HCT116 (cell line): ENCODE results near the gene PDE10A. TPM values are rescaled to one million over a fixed set of nuclear protein-coding genes. Genes with fewer than 3 reads are reported as not detected.

Source experiments
- ATAC-seq: fragments of 200-7000 bp; cut with Tn5 transposase; 2 replicates; pipeline ENCODE4 v1.9.1; 2020; ENCODE audit warnings: mild to moderate bottlenecking, moderate library complexity
- BruUV-seq: library from RNA; stranded (reverse); fragments of 400-500 nt; replicated peaks from 2 replicates; lab custom pipeline; 2021; lab: Mats Ljungman, UMichigan
- CTCF ChIA-PET: fragments of 300-600 bp; sonication (Branson Sonifier 250); formaldehyde crosslinking; loops from one replicate; lab custom pipeline; 2021; ENCODE audit warnings: antibody characterized with exemption; lab: Charles Lee
- POLR2A ChIA-PET: fragments of 300-600, 350-600 bp; sonication (Branson Sonifier 250); formaldehyde crosslinking; loops from one replicate; lab custom pipeline; 2021; ENCODE audit warnings: antibody characterized with exemption; lab: Charles Lee
- RAD21 ChIA-PET, 2 experiments: fragments of 300-600 bp; sonication (Branson Sonifier 250); formaldehyde crosslinking; loops; one replicate each; lab custom pipeline; 2023; ENCODE audit warnings: low total read pairs in 2 of 2; ENCODE audit not compliant: uncharacterized antibody in 2 of 2, unreplicated experiment in 2 of 2, low non-redundant PET in 1 of 2; lab: Charles Lee
- DNase-seq: peaks from one replicate; pipeline ENCODE4 v3.0.0-alpha.2; 2010; ENCODE audit warnings: low read depth, low spot score
- H2AFZ ChIP-seq: fragments of 200-600 bp; shearing (Covaris generic), sonication (generic); 2 replicates; pipeline ENCODE4 v1.6.1; 2017; ENCODE audit warnings: low read depth, mixed run types, mixed read lengths, antibody characterized with exemption, low read length; ENCODE audit not compliant: poor library complexity, severe bottlenecking
- H3K27ac ChIP-seq: 2 replicates; pipeline ENCODE4 v1.5.1; 2012; ENCODE audit warnings: low read depth, low read length
- H3K27me3 ChIP-seq: fragments of 200-600 bp; sonication (generic); 2 replicates; pipeline ENCODE4 v1.6.1; 2016; ENCODE audit warnings: mixed run types, low read length, mixed read lengths; ENCODE audit not compliant: insufficient read depth
- H3K36me3 ChIP-seq, 2 experiments: fragments of 200-500 bp in 1 of 2; fragments of 200-600 bp in 1 of 2; sonication (Bioruptor generic) in 1 of 2; sonication (generic) in 1 of 2; 2 replicates each; pipeline versions ENCODE4 v1.5.1 to v1.6.1; 2014 to 2016; ENCODE audit warnings: low read length in 2 of 2, inconsistent platforms in 1 of 2, mixed read lengths in 1 of 2, mixed run types in 1 of 2; ENCODE audit not compliant: insufficient read depth in 2 of 2, control insufficient read depth in 1 of 2
- H3K4me1 ChIP-seq, 2 experiments: fragments of 200-600 bp in 1 of 2; sonication (generic) in 1 of 2; 2 replicates each; pipeline versions ENCODE4 v1.5.1 to v1.6.1; 2012 to 2017; ENCODE audit warnings: low read length in 2 of 2, inconsistent platforms in 1 of 2, mild to moderate bottlenecking in 1 of 2, mixed read lengths in 1 of 2, mixed run types in 1 of 2, moderate library complexity in 1 of 2; ENCODE audit not compliant: insufficient read depth in 2 of 2, control insufficient read depth in 1 of 2
- H3K4me2 ChIP-seq: fragments of 200-600 bp; sonication (generic); 2 replicates; pipeline ENCODE4 v1.6.1; 2017; ENCODE audit warnings: mixed run types, low read length, mixed read lengths
- H3K4me3 ChIP-seq, 2 experiments: fragments of 200-600 bp in 1 of 2; sonication (generic) in 1 of 2; replicated peaks in 1 of 2; 2 replicates each; pipeline ENCODE4 v1.5.1; 2011 to 2016; ENCODE audit warnings: low read length in 2 of 2, control low read depth in 1 of 2, low read depth in 1 of 2, mild to moderate bottlenecking in 1 of 2, mixed read lengths in 1 of 2, mixed run types in 1 of 2
- H3K79me2 ChIP-seq: fragments of 200-600 bp; sonication (generic); 2 replicates; pipeline ENCODE4 v1.6.1; 2017; ENCODE audit warnings: mild to moderate bottlenecking, mixed run types, low read length, moderate library complexity, mixed read lengths; ENCODE audit not compliant: insufficient read depth
- H3K9ac ChIP-seq: fragments of 200-600 bp; sonication (generic); 2 replicates; pipeline ENCODE4 v1.6.1; 2016; ENCODE audit warnings: low read length, mixed read lengths
- H3K9me2 ChIP-seq: fragments of 200-600 bp; sonication (generic), shearing (Covaris generic); 2 replicates; pipeline ENCODE4 v1.6.1; 2017; ENCODE audit warnings: mixed run types, mild to moderate bottlenecking, moderate library complexity; ENCODE audit not compliant: insufficient read depth
- H3K9me3 ChIP-seq, 2 experiments: fragments of 200-500 bp in 1 of 2; fragments of 200-600 bp in 1 of 2; sonication (Bioruptor generic) in 1 of 2; sonication (generic) in 1 of 2; 2 replicates each; pipeline ENCODE4 v1.6.1; 2014 to 2017; ENCODE audit warnings: low read length in 2 of 2, mixed read lengths in 2 of 2, inconsistent platforms in 1 of 2, low read depth in 1 of 2, mild to moderate bottlenecking in 1 of 2, mixed run types in 1 of 2, moderate library complexity in 1 of 2; ENCODE audit not compliant: control insufficient read depth in 1 of 2, insufficient read depth in 1 of 2
- H4K20me1 ChIP-seq: fragments of 200-600 bp; sonication (generic), shearing (Covaris generic); 2 replicates; pipeline ENCODE4 v1.6.1; 2017; ENCODE audit warnings: mixed run types, mild to moderate bottlenecking, moderate library complexity; ENCODE audit not compliant: insufficient read depth
- CBX3 ChIP-seq: IDR thresholded peaks from 2 replicates; pipeline ENCODE4 v1.6.1; 2012; ENCODE audit warnings: low read depth
- CEBPB ChIP-seq: IDR thresholded peaks from 2 replicates; pipeline ENCODE4 v1.6.1; 2012; ENCODE audit warnings: low read depth
- CTCF ChIP-seq, 3 experiments: fragments of 200-600 bp in 1 of 3; sonication (generic) in 1 of 3; IDR thresholded peaks in 2 of 3; conservative IDR thresholded peaks in 1 of 3; 2 replicates each; pipeline ENCODE4 v1.5.1; 2012 to 2017; ENCODE audit warnings: low read depth in 2 of 3, low read length in 2 of 3, antibody characterized with exemption in 1 of 3, borderline replicate concordance in 1 of 3, control low read depth in 1 of 3, mild to moderate bottlenecking in 1 of 3, mixed read lengths in 1 of 3, mixed run types in 1 of 3, moderate library complexity in 1 of 3; ENCODE audit not compliant: insufficient read depth in 1 of 3
- ELF1 ChIP-seq: IDR thresholded peaks from 2 replicates; pipeline ENCODE4 v1.6.1; 2012; ENCODE audit warnings: low read depth, borderline replicate concordance
- EZH2phosphoT487 ChIP-seq: fragments of 200-600 bp; IDR thresholded peaks from 2 replicates; pipeline ENCODE4 v1.6.1; 2018; ENCODE audit warnings: antibody characterized with exemption, borderline replicate concordance
- JUND ChIP-seq: IDR thresholded peaks from 2 replicates; pipeline ENCODE4 v1.6.1; 2012
- MAX ChIP-seq: IDR thresholded peaks from 2 replicates; pipeline ENCODE4 v1.6.1; 2012
- REST ChIP-seq: IDR thresholded peaks from 2 replicates; pipeline ENCODE4 v1.6.1; 2012; ENCODE audit warnings: low read depth
- SP1 ChIP-seq: IDR thresholded peaks from 2 replicates; pipeline ENCODE4 v1.6.1; 2012; ENCODE audit warnings: low read depth
- SRF ChIP-seq: IDR thresholded peaks from 2 replicates; pipeline ENCODE4 v1.6.1; 2012; ENCODE audit warnings: low read depth
- TCF7L2 ChIP-seq: IDR thresholded peaks from 2 replicates; pipeline ENCODE4 v1.7.0; 2011; ENCODE audit warnings: borderline replicate concordance, inconsistent platforms; ENCODE audit not compliant: insufficient read depth, insufficient read length; ENCODE audit errors: extremely low read depth
- YY1 ChIP-seq: IDR thresholded peaks from 2 replicates; pipeline ENCODE4 v1.6.1; 2011; ENCODE audit warnings: low read length, low read depth, moderate library complexity, mild to moderate bottlenecking; ENCODE audit not compliant: insufficient replicate concordance; ENCODE audit errors: extremely low read depth
- ZBTB33 ChIP-seq: IDR thresholded peaks from 2 replicates; pipeline ENCODE4 v1.6.1; 2011; ENCODE audit warnings: mild to moderate bottlenecking, low read length, moderate library complexity; ENCODE audit not compliant: insufficient replicate concordance; ENCODE audit errors: extremely low read depth
- ZFX ChIP-seq: fragments of 450-650 bp; IDR thresholded peaks from 2 replicates; pipeline ENCODE4 v1.6.1; 2017
- intact Hi-C: fragments of 100-400 bp; cut with micrococcal nuclease; formaldehyde crosslinking; loops from 2 replicates; pipeline ENCODE4 v1.10.0; 2022
- total RNA-seq: library from RNA; stranded (reverse); gene quantifications from one replicate; pipeline ENCODE4 v1.2.1, GENCODE V29; 2021; ENCODE audit not compliant: unreplicated experiment

The PDE10A gene
- total RNA-seq, 1 experiment from 2014 or later: 0.37 TPM

- ATAC-seq: no peak
- TF ChIP-seq ELF1: no peak
- TF ChIP-seq TCF7L2: no peak
- no peak for TF ChIP-seq SP1
- no peak for TF ChIP-seq EZH2phosphoT487
- TF ChIP-seq SRF: no peak
- TF ChIP-seq JUND: no peak
- no peak for TF ChIP-seq YY1
- no peak for TF ChIP-seq CBX3
- TF ChIP-seq REST: no peak
- no peak for TF ChIP-seq ZBTB33
- TF ChIP-seq MAX: no peak
- TF ChIP-seq CEBPB: no peak
- no peak for TF ChIP-seq ZFX
- TF ChIP-seq CTCF (IDR thresholded peaks at IDR 0.05 in 2 of 3, conservative IDR thresholded peaks at IDR 0.05 in 1 of 3; ENCODE audit: borderline replicate concordance in 1 of 3, insufficient read depth in 1 of 3, low read depth in 2 of 3, low read length in 2 of 3): no peak
- TF ChIP-seq, all 23 proteins: peak for 0
- H3K4me3 ChIP-seq: no peak overlapping the region
- ChIA-PET RAD21 (no interaction called here), POLR2A (no interaction called here), CTCF (no interaction called here)
- no peak overlapping the region for H3K4me2 ChIP-seq
- no peaks in the 10 kb centered on the region for H3K79me2 ChIP-seq
- H3K27me3 ChIP-seq: no peaks in the 10 kb centered on the region
- H3K27ac ChIP-seq: no peak overlapping the region
- H3K36me3 ChIP-seq: no peaks in the 10 kb centered on the region
- no TSS peak for BruUV-seq
- H3K9me3 ChIP-seq: no peaks in the 10 kb centered on the region
- H3K9me2 ChIP-seq: no peaks in the 10 kb centered on the region
- no peak overlapping the region for H3K9ac ChIP-seq
- no peaks in the 10 kb centered on the region for H3K4me1 ChIP-seq
- no peak overlapping the region for H2AFZ ChIP-seq
- no peaks in the 10 kb centered on the region for H4K20me1 ChIP-seq
- no peak for DNase-seq
- intact Hi-C loops: no loop called here
These were observed 15.9 kb upstream of the PDE10A start for GRCh38 chr6:165678904-165679303.
